Caco-2 (cell line): ENCODE measurements around the gene GALNT18. TPM values are rescaled to one million over a fixed set of nuclear protein-coding genes. Genes with fewer than 3 reads are reported as not detected.

Source experiments
- BruUV-seq: library from RNA; stranded (reverse); fragments of 400-500 nt; replicated peaks from 2 replicates; lab custom pipeline; 2021; lab: Mats Ljungman, UMichigan
- CTCF ChIA-PET: fragments of 300-600 bp; sonication (Branson Sonifier 250); formaldehyde crosslinking; loops from one replicate; lab custom pipeline; 2022; ENCODE audit warnings: antibody characterized with exemption; lab: Charles Lee
- POLR2A ChIA-PET: fragments of 300-600 bp; sonication (Branson Sonifier 250); formaldehyde crosslinking; loops from one replicate; lab custom pipeline; 2022; ENCODE audit warnings: antibody characterized with exemption; lab: Charles Lee
- DNase-seq, 2 experiments: peaks; one replicate each; pipeline versions ENCODE4 v3.0.0 to v3.0.0-alpha.2; 2020 to 2022
- H3K27me3 ChIP-seq: replicated peaks from 2 replicates; pipeline ENCODE4 v1.6.0; 2011; ENCODE audit warnings: low read length; ENCODE audit not compliant: control insufficient read depth, insufficient read depth
- H3K36me3 ChIP-seq: 2 replicates; pipeline ENCODE4 v1.5.1; 2011; ENCODE audit warnings: low read length; ENCODE audit not compliant: control insufficient read depth, insufficient read depth
- H3K4me1 ChIP-seq: fragments of 250-450 bp; sonication (Bioruptor Pico); 2 replicates; pipeline ENCODE4 v1.5.1; 2020; ENCODE audit warnings: mild to moderate bottlenecking
- H3K4me3 ChIP-seq: 2 replicates; pipeline ENCODE4 v1.5.1; 2011; ENCODE audit warnings: low read depth, mild to moderate bottlenecking, control low read depth, low read length
- H3K9me3 ChIP-seq: fragments of 250-450 bp; sonication (Bioruptor Pico); 2 replicates; pipeline ENCODE4 v1.5.1; 2020; ENCODE audit warnings: mild to moderate bottlenecking, moderate library complexity
- H3K27ac Mint-ChIP-seq: one replicate; pipeline ENCODE4 v1.8.0; 2022; ENCODE audit warnings: mixed read lengths; ENCODE audit not compliant: unreplicated experiment
- H3K27me3 Mint-ChIP-seq: one replicate; pipeline ENCODE4 v1.8.0; 2022; ENCODE audit warnings: mixed read lengths; ENCODE audit not compliant: insufficient read depth, unreplicated experiment
- H3K36me3 Mint-ChIP-seq: one replicate; pipeline ENCODE4 v1.8.0; 2022; ENCODE audit warnings: mild to moderate bottlenecking, mixed read lengths; ENCODE audit not compliant: insufficient read depth, unreplicated experiment
- H3K4me1 Mint-ChIP-seq: one replicate; pipeline ENCODE4 v1.8.0; 2022; ENCODE audit warnings: low read depth, mixed read lengths; ENCODE audit not compliant: unreplicated experiment
- H3K4me3 Mint-ChIP-seq: one replicate; pipeline ENCODE4 v1.8.0; 2022; ENCODE audit warnings: mild to moderate bottlenecking, moderate library complexity, mixed read lengths; ENCODE audit not compliant: unreplicated experiment
- H3K9me3 Mint-ChIP-seq: one replicate; pipeline ENCODE4 v1.8.0; 2022; ENCODE audit warnings: mixed read lengths; ENCODE audit not compliant: unreplicated experiment
- CTCF ChIP-seq, 2 experiments: fragments of 200-600 bp in 1 of 2; IDR thresholded peaks; 1 replicate in 1 of 2; 2 replicates in 1 of 2; pipeline versions ENCODE4 v1.5.1 to v1.8.0; 2011 to 2022; ENCODE audit warnings: antibody characterized with exemption in 1 of 2, control low read depth in 1 of 2, inconsistent platforms in 1 of 2, low read depth in 1 of 2, low read length in 1 of 2, mild to moderate bottlenecking in 1 of 2, moderate library complexity in 1 of 2; ENCODE audit not compliant: insufficient read depth in 1 of 2, severe bottlenecking in 1 of 2, unreplicated experiment in 1 of 2
- intact Hi-C: fragments of 100-400 bp; cut with micrococcal nuclease; formaldehyde crosslinking; loops from one replicate; pipeline ENCODE4 v1.10.0; 2022; ENCODE audit not compliant: unreplicated experiment
- total RNA-seq: library from RNA; stranded (reverse); gene quantifications from 2 replicates; pipeline ENCODE4 v1.2.3, GENCODE V29; 2022

GALNT18 gene
- total RNA-seq, 1 experiment from 2014 or later, result 0.43 TPM

GRCh38 chr11:11520231-11521015 lies 101.4 kb downstream of the GALNT18 start:
- no peak for TF ChIP-seq CTCF (IDR thresholded peaks at IDR 0.05; ENCODE audit: insufficient read depth in 1 of 2, low read depth in 1 of 2, low read length in 1 of 2, severe bottlenecking in 1 of 2, unreplicated experiment in 1 of 2)
- Histone ChIP-seq H3K9me3 (no peaks in the 10 kb centered on the region), H3K4me1 (no peaks in the 10 kb centered on the region), H3K4me3 (no peak overlapping the region), H3K36me3 (no peaks in the 10 kb centered on the region), H3K27me3 (no peaks in the 10 kb centered on the region; the same call in 1 of the 2 replicates)
- H3K36me3 Mint-ChIP-seq, result no peaks in the 10 kb centered on the region
- BruUV-seq, result no TSS peak
- no peak overlapping the region for H3K27ac Mint-ChIP-seq
- intact Hi-C loops, result no loop called here
- no peak overlapping the region for H3K4me3 Mint-ChIP-seq
- H3K9me3 Mint-ChIP-seq, result no peaks in the 10 kb centered on the region
- ChIA-PET CTCF (no interaction called here), POLR2A (no interaction called here)
- H3K27me3 Mint-ChIP-seq, result peaks cover 18% of the 10 kb centered on the region
- DNase-seq, result no peak
- H3K4me1 Mint-ChIP-seq, result no peaks in the 10 kb centered on the region

GRCh38 chr11:11519184-11519583 lies 102.6 kb downstream of the GALNT18 start:
- no peaks in the 10 kb centered on the region for H3K9me3 Mint-ChIP-seq
- H3K27ac Mint-ChIP-seq, result no peak overlapping the region
- H3K9me3 ChIP-seq, result no peaks in the 10 kb centered on the region
- ChIA-PET POLR2A (no interaction called here), CTCF (no interaction called here)
- BruUV-seq, result no TSS peak
- H3K36me3 Mint-ChIP-seq, result no peaks in the 10 kb centered on the region
- intact Hi-C loops, result no loop called here
- no peaks in the 10 kb centered on the region; the same call in 1 of the 2 replicates for H3K27me3 ChIP-seq
- no peaks in the 10 kb centered on the region for H3K4me1 ChIP-seq
- H3K27me3 Mint-ChIP-seq, result peaks cover 6% of the 10 kb centered on the region
- no peak overlapping the region for H3K4me3 ChIP-seq
- DNase-seq, result no peak
- TF ChIP-seq CTCF (IDR thresholded peaks at IDR 0.05; ENCODE audit: insufficient read depth in 1 of 2, low read depth in 1 of 2, low read length in 1 of 2, severe bottlenecking in 1 of 2, unreplicated experiment in 1 of 2), result no peak
- H3K36me3 ChIP-seq, result no peaks in the 10 kb centered on the region
- no peak overlapping the region for H3K4me3 Mint-ChIP-seq
- H3K4me1 Mint-ChIP-seq, result no peaks in the 10 kb centered on the region

- DNase-seq, result no peak
- Histone ChIP-seq H3K36me3 (no peaks in the 10 kb centered on the region), H3K4me1 (no peaks in the 10 kb centered on the region), H3K4me3 (no peak overlapping the region), H3K27me3 (no peaks in the 10 kb centered on the region), H3K9me3 (no peaks in the 10 kb centered on the region)
- Mint-ChIP-seq H3K36me3 (no peaks in the 10 kb centered on the region), H3K4me1 (no peaks in the 10 kb centered on the region), H3K27me3 (no peaks in the 10 kb centered on the region), H3K27ac (no peak overlapping the region), H3K9me3 (no peaks in the 10 kb centered on the region), H3K4me3 (no peak overlapping the region)
- ChIA-PET CTCF (no interaction called here), POLR2A (no interaction called here)
- intact Hi-C loops, result no loop called here
- BruUV-seq, result no TSS peak
- no peak for TF ChIP-seq CTCF (IDR thresholded peaks at IDR 0.05; ENCODE audit: insufficient read depth in 1 of 2, low read depth in 1 of 2, low read length in 1 of 2, severe bottlenecking in 1 of 2, unreplicated experiment in 1 of 2)
Observed at GRCh38 chr11:11514246-11514645, 107.6 kb downstream of the GALNT18 start.
